COR-L47 (cell line): ENCODE measurements around the gene BEND3.
"Not testable (repeated sequence)": the region's sequence is repeated elsewhere in the genome, so short reads cannot be mapped to it uniquely, and the experiment has no call there.

Experiments
- DNase-seq: peaks from one replicate; lab custom pipeline; 2025; lab: John Stamatoyannopoulos, UW

BEND3 gene

GRCh38 chr6:107120404-107120803, 5.1 kb upstream of the BEND3 start:
- DNase-seq: no peak

DNA sequence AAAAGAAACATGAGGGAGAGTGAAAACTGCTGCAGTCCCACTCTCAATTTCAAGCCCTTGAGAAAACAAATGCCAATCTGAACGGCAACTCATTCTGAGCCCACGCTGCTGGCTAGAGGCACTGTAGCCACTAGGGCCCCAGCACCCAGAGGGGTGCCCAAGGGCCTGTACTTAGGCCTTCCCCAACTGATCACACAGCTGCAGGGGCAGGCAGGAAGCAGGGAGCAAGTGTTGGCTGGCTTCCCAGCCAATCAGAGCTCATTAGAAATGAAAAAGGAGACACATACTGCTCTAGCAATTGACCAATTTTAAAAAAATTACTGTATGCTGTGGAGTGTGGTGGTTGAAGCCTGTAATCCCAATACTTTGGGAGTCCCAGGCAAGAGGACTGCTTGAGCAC, 3.7 kb upstream of the BEND3 start:
- DNase-seq: no peak

DNA sequence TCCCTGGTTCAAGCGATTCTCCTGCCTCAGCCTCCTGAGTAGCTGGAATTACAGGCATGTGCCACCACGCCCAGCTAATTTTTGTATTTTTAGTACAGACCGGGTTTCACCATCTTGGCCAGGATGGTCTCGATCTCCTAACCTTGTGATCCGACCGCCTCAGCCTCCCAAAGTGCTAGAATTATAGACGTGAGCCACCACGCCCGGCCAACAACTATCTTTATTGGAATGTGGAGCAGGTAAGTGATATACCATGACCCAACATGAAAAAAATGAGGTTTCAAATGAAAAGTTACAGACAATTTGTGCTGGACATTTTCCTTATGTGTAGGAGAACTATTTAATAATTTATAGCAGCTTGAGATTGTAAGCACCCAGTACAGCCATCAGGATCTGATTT, 3.2 kb upstream of the BEND3 start:
- DNase-seq: not testable (repeated sequence)

- DNase-seq: no peak
Measured at GRCh38 chr6:107116931-107117330, 1.6 kb upstream of the BEND3 start.

DNA sequence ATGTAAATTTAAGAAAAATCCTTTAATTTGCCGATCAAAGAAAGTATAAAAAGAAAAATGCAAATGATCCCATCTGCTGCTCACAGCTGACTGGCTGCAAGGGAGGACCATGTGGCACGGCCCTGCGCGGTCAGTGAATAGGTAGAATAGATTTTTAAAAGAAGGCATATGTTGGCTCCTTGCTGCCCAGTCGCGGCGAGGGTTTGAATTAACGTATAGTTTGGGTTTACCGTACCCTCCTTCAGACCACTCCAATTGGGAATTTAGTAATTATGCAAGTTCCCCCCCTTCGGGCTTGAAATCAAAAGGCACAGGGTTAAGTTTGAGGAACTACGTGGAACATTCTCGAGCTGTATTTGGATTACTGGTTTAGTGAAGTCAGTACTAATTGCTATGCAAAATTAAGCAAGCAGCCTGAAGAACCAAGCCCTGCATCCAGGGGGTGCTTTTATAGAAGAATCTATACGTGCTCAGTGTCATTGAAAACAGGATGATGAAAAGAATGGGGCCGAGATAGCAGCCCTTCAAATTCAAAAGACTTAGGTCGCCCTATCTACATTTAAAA, 1.1 kb upstream of the BEND3 start:
- DNase-seq: peak; percentile 26

GRCh38 chr6:107115695-107116327, 496 bp upstream of the BEND3 start:
- DNase-seq: no peak

- DNase-seq: peak; percentile 53
Measured at GRCh38 chr6:107114213-107114925, 946 bp downstream of the BEND3 start.

- no peak for DNase-seq
Measured at GRCh38 chr6:107110200-107110599, 5.1 kb downstream of the BEND3 start.

DNA sequence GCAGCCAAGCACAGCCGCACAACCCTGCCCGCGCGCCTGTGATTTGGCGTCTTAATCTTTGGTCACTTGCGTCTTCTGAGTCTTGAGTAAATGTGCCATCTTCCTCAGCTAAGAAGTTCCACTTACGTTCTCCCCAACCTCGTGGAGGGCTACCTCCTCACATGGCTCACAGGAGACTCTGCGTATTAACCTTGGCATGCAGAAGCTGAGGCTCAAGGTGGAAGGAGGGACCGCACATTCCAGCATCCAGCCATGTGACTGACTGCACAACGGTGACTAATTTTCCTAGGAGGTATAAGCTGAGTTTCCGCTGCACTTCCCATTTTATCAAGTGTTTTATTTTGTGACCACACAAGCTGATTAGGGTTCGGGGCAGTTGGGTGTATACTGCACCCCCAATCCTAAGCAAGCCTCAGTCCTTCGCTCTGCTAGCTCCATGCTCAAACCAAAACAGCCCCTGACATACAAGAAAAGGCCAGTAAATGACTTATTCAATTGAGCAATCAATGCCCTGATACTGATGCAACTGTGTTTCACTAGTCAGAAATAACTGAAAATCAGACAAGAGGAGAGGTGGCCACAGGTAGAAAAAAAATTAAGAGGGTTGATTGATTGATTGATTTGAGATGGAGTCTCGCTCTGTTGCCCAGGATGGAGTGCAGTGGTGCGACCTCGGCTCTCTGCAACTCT, 7.0 kb downstream of the BEND3 start:
- DNase-seq: no peak

DNA sequence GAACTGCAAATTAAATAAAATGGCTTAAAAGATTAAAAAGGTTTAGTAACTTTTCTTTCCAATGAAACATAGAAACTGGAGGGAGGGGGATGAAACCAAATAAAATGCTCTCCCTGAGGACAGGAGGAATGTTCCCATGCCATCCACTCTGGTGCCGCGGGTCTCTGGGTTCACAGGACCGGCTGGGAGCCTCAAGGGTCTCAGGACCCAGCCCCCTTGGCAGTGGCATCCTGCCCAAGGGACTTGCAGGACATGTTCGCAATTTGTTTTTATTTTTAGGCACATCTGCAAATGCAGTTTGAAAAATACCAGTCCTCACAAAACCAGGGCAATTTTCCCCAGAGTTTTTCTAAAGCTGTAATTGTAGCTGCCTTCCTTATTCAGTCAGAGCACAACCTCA, 7.5 kb downstream of the BEND3 start:
- DNase-seq: no peak

DNA sequence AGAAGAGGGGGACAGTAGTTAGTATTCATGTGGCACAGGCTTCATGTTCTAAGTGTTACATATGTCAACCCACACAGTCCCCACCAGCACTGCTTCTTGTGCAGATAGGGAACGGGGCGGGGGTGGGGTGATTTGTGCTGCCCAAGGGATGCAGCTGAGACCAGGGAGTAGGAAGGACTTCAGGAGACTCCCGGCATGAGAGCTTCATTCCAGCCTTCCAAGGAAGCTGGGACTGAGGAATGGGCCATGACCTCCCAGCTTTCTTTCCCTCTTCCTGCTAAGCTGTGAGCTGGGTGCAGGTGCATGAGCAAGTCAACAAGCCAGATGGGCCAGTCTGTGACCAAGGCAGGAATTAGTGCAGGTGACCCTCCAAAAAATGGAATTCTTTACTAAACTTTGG, 9.2 kb downstream of the BEND3 start:
- no peak for DNase-seq

DNA sequence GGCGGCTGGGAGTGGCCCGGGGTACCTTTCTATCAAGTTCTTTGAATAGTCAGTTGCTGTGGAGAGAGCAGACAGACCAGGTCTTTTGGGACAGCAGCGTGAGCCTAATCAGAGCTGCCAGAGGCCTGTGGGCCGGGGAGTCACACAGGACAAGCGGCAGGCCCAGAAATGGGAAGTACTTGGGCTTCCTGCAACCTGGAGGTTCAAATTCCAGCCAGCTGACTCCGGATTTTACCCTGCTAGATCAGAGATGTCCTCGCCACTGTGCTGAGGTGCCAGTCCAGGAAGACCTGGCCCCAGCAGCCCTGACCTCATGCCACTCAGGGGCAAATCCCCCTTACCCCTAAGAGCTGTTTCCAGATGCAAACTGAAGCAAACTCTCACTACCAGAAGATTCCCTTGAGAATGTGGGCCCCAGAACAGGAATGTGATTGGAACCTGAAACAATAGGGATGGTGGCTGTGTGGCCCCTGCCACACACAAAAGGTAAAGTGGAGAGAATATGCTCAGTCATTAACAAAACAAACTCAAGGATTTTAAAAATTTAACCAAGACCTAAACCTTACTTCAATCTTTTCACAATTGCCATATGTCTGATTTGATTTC, 9.7 kb downstream of the BEND3 start:
- DNase-seq: no peak

DNA sequence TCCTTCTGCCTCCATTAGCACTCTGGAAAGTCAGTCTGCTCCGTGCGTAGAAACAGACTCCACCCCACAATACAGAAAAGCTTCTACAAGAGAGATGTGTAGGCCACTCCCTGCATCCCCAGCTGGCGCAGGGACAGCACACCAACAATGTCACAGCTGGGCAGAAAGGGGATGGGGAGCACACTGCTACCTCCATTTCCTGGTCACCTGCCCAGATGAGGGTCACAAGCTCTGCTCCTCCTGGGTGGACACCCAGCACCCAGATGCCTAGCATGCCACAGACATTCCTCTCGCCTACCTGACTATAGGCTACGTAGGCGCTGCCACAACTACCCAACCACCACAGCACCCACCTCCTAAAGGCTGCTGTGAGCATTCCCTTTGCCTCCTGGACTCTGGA, 12.2 kb downstream of the BEND3 start:
- DNase-seq: no peak

DNA sequence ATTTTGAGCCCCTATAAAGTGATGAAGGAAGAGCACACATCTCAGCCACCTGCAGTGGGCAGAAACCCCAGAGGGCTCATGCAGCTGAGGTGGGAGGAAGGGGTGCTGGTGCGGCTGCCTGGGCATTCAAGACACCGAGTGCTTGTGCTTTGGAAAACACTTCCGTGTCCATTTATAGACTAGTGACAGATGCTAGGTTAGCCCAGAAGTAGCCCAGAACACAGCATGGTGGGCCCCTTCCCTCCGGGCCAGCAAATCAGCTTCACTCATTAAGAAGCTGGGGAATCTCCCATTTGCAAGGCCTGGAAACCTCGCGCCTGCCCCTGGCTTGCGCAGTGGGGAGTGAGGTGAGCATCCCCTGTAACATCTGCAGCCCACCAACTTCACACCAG, 12.9 kb downstream of the BEND3 start:
- no peak for DNase-seq

DNA sequence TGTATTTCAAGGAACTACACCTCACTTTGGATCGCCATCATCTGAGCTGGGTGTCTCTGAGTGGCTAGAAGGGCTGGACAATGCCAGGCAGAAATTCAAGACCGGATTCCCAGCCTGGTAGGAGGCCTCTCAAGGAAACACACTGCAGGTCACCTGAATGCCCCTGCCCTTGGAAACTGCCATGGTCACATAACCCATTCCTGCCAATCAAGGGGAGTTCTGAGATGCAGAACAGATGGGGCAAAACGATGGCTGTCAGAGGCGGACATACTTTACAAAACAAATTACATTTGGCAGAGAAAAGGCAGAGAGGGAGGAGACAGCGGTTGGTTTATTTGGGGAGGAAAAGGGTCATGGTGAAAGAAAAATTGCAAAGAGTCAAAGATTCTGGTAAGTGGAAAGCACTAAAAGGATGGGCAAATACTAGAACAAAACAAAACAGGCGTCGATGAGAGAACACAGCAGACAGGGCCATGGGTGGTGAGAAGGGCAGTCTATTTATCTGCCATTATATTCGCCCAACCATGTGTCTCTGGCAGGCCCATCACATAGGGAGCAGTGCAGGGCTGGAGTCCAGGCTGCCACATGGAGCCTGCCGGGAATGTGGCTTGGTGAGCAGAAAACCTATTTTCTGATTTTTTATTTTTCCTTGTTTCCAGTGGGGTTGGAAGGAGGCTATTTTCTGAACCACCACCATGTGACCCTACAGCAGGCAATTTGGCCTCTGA, 13.5 kb downstream of the BEND3 start:
- no peak for DNase-seq

DNA sequence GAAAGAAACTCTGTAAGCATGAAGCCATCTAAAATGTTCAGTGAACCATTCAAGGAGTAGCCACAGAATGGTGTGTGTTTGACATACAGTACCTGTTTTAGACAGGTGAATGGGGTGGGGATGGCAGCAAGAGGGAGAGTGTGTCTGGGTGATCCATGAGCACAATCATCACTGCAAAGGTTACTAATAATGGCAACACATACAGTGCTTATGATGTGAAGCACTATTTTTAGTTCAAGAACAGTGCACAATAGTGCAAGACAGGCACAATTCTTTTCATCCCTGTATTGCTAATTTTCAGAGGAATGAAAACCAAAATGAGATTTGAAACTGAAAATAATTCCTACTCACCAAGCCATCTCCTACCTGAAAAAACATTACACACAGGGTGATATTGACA, 14.1 kb downstream of the BEND3 start:
- no peak for DNase-seq

DNA sequence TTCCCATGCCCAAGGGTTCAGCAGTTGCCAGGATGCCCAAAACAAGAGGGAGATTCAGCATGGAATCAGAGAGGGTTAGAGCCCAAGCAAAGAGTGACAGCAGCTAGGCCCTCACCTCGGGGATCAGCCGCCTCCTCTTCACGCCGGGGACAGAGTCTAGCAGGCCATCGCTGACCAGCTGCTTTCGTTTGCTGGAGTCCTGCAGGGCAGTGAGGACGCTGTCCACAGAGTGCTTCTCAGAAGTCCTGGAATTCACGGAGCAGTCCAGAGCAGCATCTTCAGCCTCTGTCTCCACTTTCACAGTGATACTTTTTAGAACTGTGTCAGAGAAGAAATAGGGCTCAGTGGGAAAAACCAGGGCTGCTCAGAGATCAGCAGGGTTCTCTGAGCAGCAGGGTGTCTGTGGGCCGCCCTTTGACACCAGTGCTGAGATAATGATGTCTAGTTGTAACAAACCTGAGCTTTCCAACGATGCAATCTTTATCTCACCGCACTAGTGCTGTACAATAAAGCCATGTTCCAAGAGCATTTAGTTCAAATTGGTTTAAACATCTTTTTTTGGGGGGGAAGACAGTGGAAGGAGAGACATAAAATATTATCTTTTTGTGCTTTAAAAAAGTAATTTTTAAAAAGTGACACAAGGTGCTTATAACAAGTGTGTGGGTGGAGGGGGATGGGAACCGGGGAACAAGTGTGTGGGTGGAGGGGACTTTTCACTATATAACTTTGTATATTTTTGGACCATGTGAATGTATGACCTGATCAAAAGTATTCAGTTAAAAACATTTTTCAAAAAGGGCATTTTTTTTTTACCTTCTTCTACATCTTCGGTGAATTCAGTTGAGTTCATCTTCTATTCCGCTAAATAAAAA, 16.6 kb downstream of the BEND3 start:
- DNase-seq: no peak

GRCh38 chr6:107084459-107084858, 30.9 kb downstream of the BEND3 start:
- not testable (repeated sequence) for DNase-seq

DNA sequence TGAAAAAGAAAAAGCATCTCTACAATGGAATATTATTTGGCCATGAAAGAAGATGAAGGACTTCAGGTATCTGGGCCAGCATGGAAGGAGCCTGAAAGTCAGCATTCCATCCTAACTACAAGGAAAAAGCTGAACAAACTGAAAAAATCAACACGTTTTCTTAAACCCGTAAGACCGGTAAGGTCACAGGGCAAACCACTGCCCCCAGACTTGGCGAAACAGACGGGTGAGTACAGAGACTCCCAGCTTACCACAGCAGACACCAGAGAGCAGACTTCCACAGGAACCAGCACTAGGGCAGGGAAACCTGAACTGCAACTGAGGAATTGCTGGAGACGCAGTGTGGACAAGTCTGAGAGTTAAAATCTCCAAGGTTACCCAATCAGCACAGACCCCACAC, 31.4 kb downstream of the BEND3 start:
- no peak for DNase-seq

GRCh38 chr6:107083047-107083768, 32.1 kb downstream of the BEND3 start:
- DNase-seq: no peak
